VCaP (cell line): ENCODE data around the gene ACTR3.

Source experiments
- H3K27ac ChIP-seq: fragments of 450-650 bp; 2 replicates; pipeline ENCODE4 v1.5.1; 2017
- CTCF ChIP-seq: fragments of 450-650 bp; conservative IDR thresholded peaks from 2 replicates; pipeline ENCODE4 v1.5.1; 2017; ENCODE audit warnings: mild to moderate bottlenecking, moderate library complexity

ACTR3 gene

GRCh38 chr2:113895819-113896563, 6.1 kb downstream of the ACTR3 start:
- TF ChIP-seq CTCF = no peak
- no peak overlapping the region for H3K27ac ChIP-seq

GRCh38 chr2:113896791-113897190, 6.9 kb downstream of the ACTR3 start:
- H3K27ac ChIP-seq = no peak overlapping the region
- no peak for TF ChIP-seq CTCF

- TF ChIP-seq CTCF = no peak
- no peak overlapping the region for H3K27ac ChIP-seq
Observed at GRCh38 chr2:113898081-113898480, 8.2 kb downstream of the ACTR3 start.

GRCh38 chr2:113899166-113899565, 9.3 kb downstream of the ACTR3 start:
- no peak for TF ChIP-seq CTCF
- H3K27ac ChIP-seq = no peak overlapping the region

GRCh38 chr2:113901943-113902342, 12.1 kb downstream of the ACTR3 start:
- no peak overlapping the region for H3K27ac ChIP-seq
- no peak for TF ChIP-seq CTCF

GRCh38 chr2:113905886-113906285, 16.0 kb downstream of the ACTR3 start:
- no peak for TF ChIP-seq CTCF
- no peak overlapping the region for H3K27ac ChIP-seq

GRCh38 chr2:113906647-113907046, 16.8 kb downstream of the ACTR3 start:
- TF ChIP-seq CTCF = no peak
- no peak overlapping the region for H3K27ac ChIP-seq
